Stimulated activated CD8-positive, alpha-beta memory T cell treated with anti-CD3 and anti-CD28 coated beads, Interleukin-7, amount 100 ng/mL, for 48 hours (primary cell): Measurements from ENCODE around the gene RAI14.

Experiments used
- DNase-seq, 2 donors: peaks; one replicate each; pipeline ENCODE4 v3.0.0-alpha.2; 2020; ENCODE audit warnings: low read depth in 1 of 2; ENCODE audit errors: extremely low read depth in 1 of 2

RAI14 gene

DNA sequence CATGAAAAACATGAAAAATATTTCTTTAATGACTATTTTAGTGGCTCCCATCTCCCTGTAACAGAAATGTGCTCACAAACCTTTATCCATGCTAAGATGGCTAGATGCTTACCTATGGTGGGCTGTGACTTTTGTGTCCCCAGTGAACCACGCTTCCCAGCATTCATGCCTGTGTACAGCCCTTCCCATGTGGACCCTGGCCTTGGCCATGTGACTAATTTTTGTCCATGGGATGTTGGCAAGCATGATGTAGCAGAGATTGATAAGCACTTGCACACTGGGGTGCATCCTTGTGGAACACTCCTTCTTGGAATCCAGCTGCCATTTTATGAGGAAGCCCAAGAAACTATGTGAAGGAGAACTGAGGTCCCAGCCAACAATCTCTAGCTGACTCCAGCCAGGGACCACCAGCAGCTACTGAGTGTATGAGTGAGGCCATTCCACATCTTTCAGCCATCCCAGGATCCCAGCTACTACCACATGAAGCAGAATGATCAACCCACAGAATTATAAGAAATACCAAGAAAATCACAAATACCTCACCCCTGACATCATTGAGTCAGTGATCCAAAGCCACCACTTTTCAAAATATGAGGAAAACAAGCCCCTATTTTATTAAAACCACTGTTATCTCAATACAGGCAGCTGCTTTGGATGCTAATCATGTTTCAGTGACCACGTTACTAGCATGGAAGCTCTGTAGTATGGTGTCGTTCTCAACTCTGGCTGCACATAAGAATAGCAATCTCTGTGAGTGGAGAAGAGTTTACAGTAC lies 16.1 kb upstream of the RAI14 start:
- DNase-seq: no peak

- no peak for DNase-seq
Measured at GRCh38 chr5:34648039-34648839, 7.9 kb upstream of the RAI14 start.

- no peak for DNase-seq
Measured at GRCh38 chr5:34648840-34649158, 7.3 kb upstream of the RAI14 start.

DNA sequence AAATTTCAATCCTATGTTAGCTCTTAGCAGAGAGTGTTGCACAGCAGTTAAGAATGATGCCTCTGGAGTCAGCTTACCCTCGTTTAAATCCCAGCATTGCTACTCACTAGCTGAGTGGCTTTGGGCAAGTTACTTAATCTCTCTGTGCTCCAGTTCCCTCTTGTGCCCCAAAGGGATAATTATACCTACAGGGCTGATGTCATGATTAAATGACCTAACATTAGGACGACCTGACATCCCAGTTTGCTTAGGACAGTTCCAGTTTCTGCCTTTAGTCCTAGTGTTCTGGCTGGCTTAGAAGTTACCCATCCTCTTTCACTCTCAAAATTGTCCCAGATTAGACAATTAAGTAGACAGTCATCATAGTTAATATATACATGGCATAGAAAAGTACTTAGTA lies 4.3 kb upstream of the RAI14 start:
- DNase-seq: no peak

DNA sequence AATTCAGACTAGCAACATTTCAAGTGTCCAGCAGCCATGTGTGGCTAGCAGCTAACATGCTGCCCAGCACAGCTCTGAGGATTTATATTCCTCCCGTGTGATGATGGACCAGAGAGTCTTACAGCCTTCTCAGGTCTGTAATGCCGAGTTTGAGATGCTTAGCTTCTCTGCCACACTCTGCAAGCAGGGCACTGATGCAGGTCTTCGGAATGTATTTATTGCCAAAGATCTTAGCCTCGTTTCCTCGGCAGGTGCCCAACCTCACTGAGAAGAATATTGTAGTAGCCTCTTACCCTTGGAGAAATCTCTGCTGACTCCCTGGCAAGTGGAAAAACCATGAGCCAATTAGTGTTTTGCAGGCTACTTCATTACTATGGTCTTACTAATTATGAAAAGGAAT lies 3.7 kb upstream of the RAI14 start:
- no peak for DNase-seq

DNA sequence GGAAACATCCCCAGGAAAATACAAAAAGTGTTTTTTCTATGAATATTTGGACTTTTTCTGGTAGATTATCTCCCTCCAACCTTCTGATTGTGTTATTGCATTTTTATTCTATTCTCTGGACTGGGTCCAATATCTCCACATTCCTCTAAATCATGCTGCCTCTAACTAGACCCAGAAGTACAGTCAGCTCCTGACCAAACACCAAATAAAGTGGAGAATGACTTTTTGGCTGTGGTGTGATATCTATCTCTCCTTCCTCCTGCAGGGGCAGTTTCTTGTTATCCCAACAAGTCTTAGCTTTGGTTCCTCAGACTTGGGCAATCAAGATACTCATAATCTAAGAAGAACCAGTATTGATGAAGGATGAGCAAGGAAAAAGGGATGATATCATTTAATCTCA lies 3.2 kb upstream of the RAI14 start:
- DNase-seq: no peak

DNA sequence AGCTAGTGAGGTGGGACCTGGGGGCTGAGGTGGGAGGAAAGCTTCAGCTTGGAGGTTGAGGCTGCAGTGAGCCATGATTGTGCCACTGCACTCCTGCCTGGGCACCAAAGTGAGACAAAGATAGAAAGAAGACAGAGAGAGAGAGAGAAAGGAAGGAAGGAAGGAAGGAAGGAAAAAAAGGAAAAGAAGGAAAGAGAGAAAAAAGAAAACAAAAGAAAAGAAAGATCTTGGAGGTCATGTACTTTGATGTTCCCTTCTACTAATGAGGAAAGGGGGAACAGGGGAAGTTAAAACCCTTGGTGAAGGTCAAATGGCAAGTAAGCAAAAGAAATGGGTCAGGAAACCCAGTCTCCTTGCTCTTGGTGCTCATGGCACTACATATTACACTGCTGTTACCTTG lies 2.4 kb upstream of the RAI14 start:
- no peak for DNase-seq

GRCh38 chr5:34655354-34655991 lies 655 bp upstream of the RAI14 start:
- no peak for DNase-seq

DNA sequence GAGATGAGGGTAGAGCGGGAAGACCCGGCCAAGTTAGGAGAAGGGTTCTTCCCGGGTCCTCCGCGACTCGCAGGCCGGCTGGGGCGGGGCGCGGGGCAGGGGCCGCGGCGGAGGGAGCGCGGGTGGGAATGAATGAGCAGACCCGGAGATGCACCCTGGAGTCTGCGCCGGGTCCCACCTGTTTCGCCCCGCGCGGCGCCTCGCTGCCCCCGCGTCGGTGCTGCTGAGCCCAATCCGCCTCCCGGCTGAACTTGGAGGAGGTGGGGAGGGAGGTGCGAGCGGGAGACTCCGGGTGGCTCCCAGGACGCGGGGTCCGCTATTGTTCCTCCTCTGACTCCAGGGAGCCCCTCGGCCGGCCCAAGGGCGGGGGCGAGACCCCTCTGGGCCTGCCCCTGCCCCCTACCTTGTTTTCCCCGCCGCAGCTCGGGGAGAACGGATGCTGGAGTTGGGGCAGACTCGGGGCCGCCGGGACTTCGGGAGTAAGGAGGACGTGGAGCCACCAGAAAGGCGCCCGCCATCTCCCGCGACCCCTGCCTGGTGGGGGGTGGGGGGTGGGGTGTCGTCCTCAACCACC lies 659 bp downstream of the RAI14 start:
- DNase-seq: no peak

GRCh38 chr5:34657274-34657921 lies 1.3 kb downstream of the RAI14 start:
- no peak for DNase-seq

DNA sequence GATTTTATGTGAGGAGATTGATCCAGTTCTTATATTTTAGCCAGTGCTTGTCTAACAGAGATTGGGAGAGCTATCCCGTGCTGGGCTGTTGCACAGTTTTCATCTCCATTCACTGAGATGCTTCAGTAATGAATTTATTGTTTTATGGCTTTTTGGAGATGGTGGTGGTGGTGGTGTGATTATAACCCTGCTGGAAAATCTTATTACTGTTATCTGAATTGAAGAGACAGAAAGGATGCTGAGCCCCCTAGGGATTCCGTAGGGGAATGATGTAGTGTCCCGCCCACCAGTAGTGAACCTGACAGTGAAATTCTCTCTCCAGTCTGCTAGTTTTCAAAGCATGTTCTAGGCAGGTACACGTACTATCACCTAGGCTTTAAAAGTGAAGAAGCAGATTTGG lies 1.9 kb downstream of the RAI14 start:
- no peak for DNase-seq

GRCh38 chr5:34659168-34659567 lies 3.0 kb downstream of the RAI14 start:
- no peak for DNase-seq

GRCh38 chr5:34660444-34660843 lies 4.3 kb downstream of the RAI14 start:
- DNase-seq: no peak

GRCh38 chr5:34663771-34664496 lies 7.8 kb downstream of the RAI14 start:
- no peak for DNase-seq

DNA sequence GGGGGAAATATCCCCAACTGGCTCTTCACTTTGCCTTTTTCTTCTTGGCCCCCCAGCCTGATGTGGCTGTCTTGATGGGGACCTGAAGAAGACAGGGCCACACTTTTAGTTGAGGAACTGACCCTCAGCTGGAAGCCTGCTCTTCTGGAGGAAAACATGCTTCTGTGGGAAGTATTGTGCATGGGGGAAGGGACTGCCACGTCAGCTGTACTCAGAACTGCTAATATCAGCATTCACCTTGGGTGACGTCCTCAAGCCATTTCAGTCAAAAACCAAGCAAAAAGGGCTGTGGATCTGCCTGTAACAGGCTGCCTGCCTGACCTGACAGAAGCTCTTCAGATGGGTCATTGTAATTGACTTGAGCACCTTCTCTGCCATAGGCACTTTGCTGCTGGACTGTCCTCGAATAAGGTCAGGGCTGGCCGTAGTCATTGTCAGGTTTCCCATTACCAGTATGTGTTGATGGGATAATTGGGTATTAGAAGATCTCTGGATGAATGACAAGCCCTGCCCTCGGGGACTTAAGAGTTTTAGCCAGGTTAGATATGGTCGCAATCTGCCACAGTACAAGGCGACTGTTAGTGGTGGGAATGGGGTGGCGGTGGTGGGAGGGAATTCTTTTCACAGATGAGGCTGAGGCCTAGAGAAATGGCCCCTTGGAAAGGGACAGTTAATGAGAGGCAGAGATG lies 10.4 kb downstream of the RAI14 start:
- DNase-seq: no peak

GRCh38 chr5:34667705-34668104 lies 11.6 kb downstream of the RAI14 start:
- no peak for DNase-seq

DNA sequence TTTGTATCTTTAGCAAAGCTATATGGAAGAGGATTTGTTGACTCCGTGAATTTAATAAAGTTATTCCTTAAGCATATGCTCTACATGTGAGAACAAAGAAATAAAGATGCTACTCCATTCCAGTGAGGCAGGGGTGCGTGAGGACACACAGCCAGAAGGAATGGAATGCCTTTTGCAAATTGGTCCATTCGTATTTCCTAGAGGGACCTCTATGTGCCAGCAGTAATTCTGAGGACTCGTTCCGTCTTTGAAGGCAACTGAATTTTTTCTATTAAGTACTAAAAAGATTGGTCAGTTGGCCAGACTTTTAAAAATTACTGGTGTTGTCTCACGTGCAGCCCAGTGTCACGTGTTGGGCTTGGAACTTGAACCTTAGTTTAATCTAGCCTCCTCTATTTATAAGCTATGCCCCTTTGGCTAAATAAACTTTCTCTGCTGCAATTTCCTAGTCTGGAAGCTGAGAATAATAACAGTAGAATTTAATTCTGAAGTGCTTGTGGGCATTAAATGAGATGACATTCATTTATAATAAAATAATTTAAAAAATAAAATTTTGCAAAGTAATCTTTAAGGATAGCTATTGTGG lies 13.9 kb downstream of the RAI14 start:
- DNase-seq: no peak

- no peak for DNase-seq
Measured at GRCh38 chr5:34672196-34672595, 16.1 kb downstream of the RAI14 start.

GRCh38 chr5:34673463-34674125 lies 17.5 kb downstream of the RAI14 start:
- DNase-seq: no peak
